Mesothelial cell of epicardium (in vitro differentiated cells): ENCODE data around the gene PIGA. TPM values are rescaled to one million over a fixed set of nuclear protein-coding genes. Genes with fewer than 3 reads are reported as not detected.
A peak's percentile ranks its signal among the peaks of the same experiment; 100 is the strongest.

ENCODE experiments used
- DNase-seq, 2 experiments: peaks; one replicate each; pipeline ENCODE4 v3.0.0; 2021; ENCODE audit warnings: low spot score in 2 of 2; ENCODE audit not compliant: unreplicated experiment in 2 of 2
- H3K27ac Mint-ChIP-seq: 2 replicates; pipeline ENCODE4 v1.8.0; 2021; ENCODE audit warnings: mixed read lengths
- H3K27me3 Mint-ChIP-seq: 2 replicates; pipeline ENCODE4 v1.8.0; 2021; ENCODE audit warnings: low read depth, mixed read lengths
- H3K36me3 Mint-ChIP-seq: 2 replicates; pipeline ENCODE4 v1.8.0; 2021; ENCODE audit warnings: mixed read lengths
- H3K4me1 Mint-ChIP-seq: 2 replicates; pipeline ENCODE4 v1.8.0; 2021; ENCODE audit warnings: mixed read lengths
- H3K4me3 Mint-ChIP-seq: 2 replicates; pipeline ENCODE4 v1.8.0; 2021; ENCODE audit warnings: mild to moderate bottlenecking, moderate library complexity, mixed read lengths
- H3K9me3 Mint-ChIP-seq: 2 replicates; pipeline ENCODE4 v1.8.0; 2021; ENCODE audit warnings: mixed read lengths
- CTCF ChIP-seq: fragments of 200-600 bp; sonication (generic); IDR thresholded peaks from one replicate; pipeline ENCODE4 v1.5.0; 2021; ENCODE audit warnings: antibody characterized with exemption; ENCODE audit not compliant: unreplicated experiment
- total RNA-seq: library from RNA; stranded (reverse); gene quantifications from 3 replicates; pipeline ENCODE4 v1.2.1, GENCODE V29; 2021

PIGA gene
- total RNA-seq, 1 donor from 2014 or later: 16.6 TPM

DNA sequence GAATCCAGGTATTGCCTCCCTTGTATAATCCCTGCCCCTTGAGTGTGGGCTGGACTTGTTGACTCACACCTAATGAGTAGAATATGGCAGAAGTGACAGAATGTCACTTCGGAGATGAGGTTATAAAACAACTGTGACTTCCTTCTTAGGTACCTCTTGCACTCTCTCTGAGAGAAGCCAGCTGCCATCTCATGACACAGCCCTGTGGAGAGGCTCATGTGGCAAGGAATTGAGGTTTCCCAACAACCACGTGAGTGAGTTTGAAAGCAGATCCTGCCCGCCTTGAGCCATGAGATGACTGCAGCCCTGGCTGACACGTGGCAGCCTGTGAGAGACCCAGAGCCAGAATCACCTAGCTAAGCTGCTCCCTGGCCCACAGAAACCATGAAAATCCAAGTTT is 33.4 kb downstream of the PIGA start:
- TF ChIP-seq CTCF: no peak
- Mint-ChIP-seq H3K36me3 (no peaks in the 10 kb centered on the region), H3K27me3 (no peaks in the 10 kb centered on the region), H3K4me1 (peaks cover 11% of the 10 kb centered on the region), H3K4me3 (no peak overlapping the region), H3K27ac (no peak overlapping the region), H3K9me3 (peaks cover 3% of the 10 kb centered on the region)
- no peak for DNase-seq

DNA sequence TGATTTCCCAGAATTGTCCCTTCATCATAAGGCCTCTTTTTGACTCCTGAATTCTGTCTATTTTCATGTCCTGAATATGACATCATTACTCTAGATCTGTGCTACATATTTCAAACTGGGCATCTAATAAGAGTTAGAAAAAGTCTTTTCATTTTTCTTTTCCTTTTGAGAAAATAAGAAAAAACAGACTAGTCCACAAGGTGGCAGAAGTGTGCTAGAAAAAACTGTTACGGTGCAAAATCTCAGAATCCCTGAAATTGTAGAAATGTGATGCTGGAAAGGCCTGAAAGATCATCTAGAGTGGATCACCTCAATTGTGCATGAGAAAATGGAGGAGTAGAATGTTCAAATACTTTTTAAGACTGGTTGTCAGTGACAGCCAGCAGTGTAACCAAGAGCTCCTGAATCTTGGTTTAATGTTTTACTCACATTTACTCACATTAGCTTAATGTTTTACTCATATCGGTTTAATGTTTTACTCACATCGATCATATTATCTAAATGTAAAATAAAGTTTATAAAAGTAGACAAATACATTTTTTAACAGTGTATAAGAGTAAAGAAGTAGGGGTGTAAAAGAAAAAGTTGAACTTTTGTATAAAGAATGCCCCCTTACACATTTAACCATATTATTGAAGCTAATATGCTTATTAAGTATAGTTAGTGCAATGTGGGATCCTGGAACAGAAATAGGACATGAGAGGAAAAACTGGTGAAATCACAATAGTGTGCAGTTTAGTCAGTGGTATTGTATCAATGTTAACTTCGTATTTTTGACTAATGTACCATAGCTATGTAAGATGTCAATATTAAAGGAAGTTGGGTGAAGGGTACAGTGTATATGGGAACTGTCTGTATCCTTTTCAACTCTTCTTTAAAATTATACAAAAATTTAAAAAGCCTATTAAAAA is 35.1 kb downstream of the PIGA start:
- Mint-ChIP-seq H3K4me3 (no peak overlapping the region), H3K36me3 (no peaks in the 10 kb centered on the region), H3K27ac (peak overlapping the region; percentile 45), H3K4me1 (peaks cover 11% of the 10 kb centered on the region), H3K9me3 (peaks cover 3% of the 10 kb centered on the region), H3K27me3 (no peaks in the 10 kb centered on the region)
- DNase-seq: no peak
- TF ChIP-seq CTCF: peak; percentile 68

DNA sequence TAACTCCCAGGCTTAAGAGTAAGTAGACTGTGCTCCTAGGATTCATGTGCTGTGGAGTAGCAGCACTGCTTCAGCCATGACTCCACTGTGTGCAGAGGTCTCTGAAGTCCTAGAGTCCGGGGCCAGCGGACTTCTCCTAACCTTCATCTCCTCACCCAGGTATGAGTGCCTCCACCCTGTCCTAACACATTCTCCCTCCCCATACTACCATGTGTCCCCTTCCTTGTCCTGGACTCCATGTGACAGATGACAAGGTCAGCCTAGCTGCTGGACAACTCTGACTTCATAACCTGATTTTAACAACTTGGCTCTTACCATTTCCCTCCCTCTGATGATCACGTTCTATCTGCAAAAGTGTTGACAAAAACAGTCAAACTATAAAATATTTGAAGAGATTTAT is 36.5 kb downstream of the PIGA start:
- TF ChIP-seq CTCF: no peak
- H3K27ac Mint-ChIP-seq: peak overlapping the region; percentile 19
- H3K9me3 Mint-ChIP-seq: peaks cover 3% of the 10 kb centered on the region
- DNase-seq: no peak
- H3K4me3 Mint-ChIP-seq: no peak overlapping the region
- H3K27me3 Mint-ChIP-seq: no peaks in the 10 kb centered on the region
- no peaks in the 10 kb centered on the region for H3K36me3 Mint-ChIP-seq
- H3K4me1 Mint-ChIP-seq: peaks cover 11% of the 10 kb centered on the region

- no peak overlapping the region for H3K27ac Mint-ChIP-seq
- no peak for DNase-seq
- peaks cover 7% of the 10 kb centered on the region for H3K9me3 Mint-ChIP-seq
- TF ChIP-seq CTCF: no peak
- H3K4me3 Mint-ChIP-seq: no peak overlapping the region
- no peaks in the 10 kb centered on the region for H3K27me3 Mint-ChIP-seq
- H3K4me1 Mint-ChIP-seq: peaks cover 11% of the 10 kb centered on the region
- no peaks in the 10 kb centered on the region for H3K36me3 Mint-ChIP-seq
Observed at GRCh38 chrX:15298201-15298600, 37.1 kb downstream of the PIGA start.

- H3K4me3 Mint-ChIP-seq: no peak overlapping the region
- no peaks in the 10 kb centered on the region for H3K4me1 Mint-ChIP-seq
- H3K9me3 Mint-ChIP-seq: peaks cover 9% of the 10 kb centered on the region
- no peaks in the 10 kb centered on the region for H3K36me3 Mint-ChIP-seq
- no peak overlapping the region for H3K27ac Mint-ChIP-seq
- no peak for TF ChIP-seq CTCF
- H3K27me3 Mint-ChIP-seq: no peaks in the 10 kb centered on the region
- DNase-seq: no peak
Observed at GRCh38 chrX:15293451-15293850, 41.9 kb downstream of the PIGA start.
